HG03565 (cell line): ENCODE data around the gene MYRFL.
A peak's percentile ranks its signal among the peaks of the same experiment; 100 is the strongest.
"Not testable (repeated sequence)": the region's sequence is repeated elsewhere in the genome, so short reads cannot be mapped to it uniquely, and the experiment has no call there.

Experiments
- ATAC-seq: cut with Tn5 transposase; IDR thresholded peaks from one replicate; pipeline ENCODE4 v1.9.1; 2021; ENCODE audit warnings: mild to moderate bottlenecking, moderate library complexity; ENCODE audit not compliant: unreplicated experiment

The MYRFL gene

GRCh38 chr12:69824966-69825560 lies at the start of gene MYRFL:
Gene MYRFL, plus strand, starts transcription at chr12:69825227. Its CDS starts 291 bp downstream, at chr12:69825518.
- ATAC-seq = no peak

- no peak for ATAC-seq
These were observed 45.1 kb upstream of the MYRFL start for GRCh38 chr12:69779928-69780327.

- no peak for ATAC-seq
These were observed 41.7 kb upstream of the MYRFL start for GRCh38 chr12:69783365-69783764.

- ATAC-seq = no peak
These were observed 35.7 kb upstream of the MYRFL start for GRCh38 chr12:69789351-69789750.

- no peak for ATAC-seq
These were observed 32.5 kb upstream of the MYRFL start for GRCh38 chr12:69792533-69792932.

GRCh38 chr12:69807101-69807897 lies 17.7 kb upstream of the MYRFL start:
- ATAC-seq = not testable (repeated sequence)

- no peak for ATAC-seq
These were observed 14.0 kb upstream of the MYRFL start for GRCh38 chr12:69810870-69811498.

- ATAC-seq = peak; percentile 73
These were observed 8.9 kb upstream of the MYRFL start for GRCh38 chr12:69816082-69816481.

- no peak for ATAC-seq
These were observed 4.0 kb upstream of the MYRFL start for GRCh38 chr12:69821032-69821455.

- ATAC-seq = no peak
These were observed 3.4 kb upstream of the MYRFL start for GRCh38 chr12:69821456-69822159.

- no peak for ATAC-seq
These were observed 2.7 kb upstream of the MYRFL start for GRCh38 chr12:69822201-69822860.

GRCh38 chr12:69824028-69824427 lies 999 bp upstream of the MYRFL start:
- no peak for ATAC-seq

GRCh38 chr12:69828897-69829296 lies 3.9 kb downstream of the MYRFL start:
- ATAC-seq = no peak

GRCh38 chr12:69833696-69834095 lies 8.7 kb downstream of the MYRFL start:
- no peak for ATAC-seq

- ATAC-seq = no peak
These were observed 9.1 kb downstream of the MYRFL start for GRCh38 chr12:69834147-69834546.

- no peak for ATAC-seq
These were observed 9.5 kb downstream of the MYRFL start for GRCh38 chr12:69834576-69834975.

- ATAC-seq = no peak
These were observed 10.1 kb downstream of the MYRFL start for GRCh38 chr12:69835081-69835480.

- no peak for ATAC-seq
These were observed 11.0 kb downstream of the MYRFL start for GRCh38 chr12:69836015-69836414.

GRCh38 chr12:69837191-69837590 lies 12.2 kb downstream of the MYRFL start:
- no peak for ATAC-seq

- no peak for ATAC-seq
These were observed 12.8 kb downstream of the MYRFL start for GRCh38 chr12:69837657-69838415.
